HG03280 (cell line): ENCODE data around the gene ATG4C.
"Not testable (repeated sequence)": the region's sequence is repeated elsewhere in the genome, so short reads cannot be mapped to it uniquely, and the experiment has no call there.

Experiments
- ATAC-seq: cut with Tn5 transposase; IDR thresholded peaks from one replicate; pipeline ENCODE4 v1.9.1; 2021; ENCODE audit warnings: mild to moderate bottlenecking, moderate library complexity; ENCODE audit not compliant: unreplicated experiment

Gene ATG4C, protein sequence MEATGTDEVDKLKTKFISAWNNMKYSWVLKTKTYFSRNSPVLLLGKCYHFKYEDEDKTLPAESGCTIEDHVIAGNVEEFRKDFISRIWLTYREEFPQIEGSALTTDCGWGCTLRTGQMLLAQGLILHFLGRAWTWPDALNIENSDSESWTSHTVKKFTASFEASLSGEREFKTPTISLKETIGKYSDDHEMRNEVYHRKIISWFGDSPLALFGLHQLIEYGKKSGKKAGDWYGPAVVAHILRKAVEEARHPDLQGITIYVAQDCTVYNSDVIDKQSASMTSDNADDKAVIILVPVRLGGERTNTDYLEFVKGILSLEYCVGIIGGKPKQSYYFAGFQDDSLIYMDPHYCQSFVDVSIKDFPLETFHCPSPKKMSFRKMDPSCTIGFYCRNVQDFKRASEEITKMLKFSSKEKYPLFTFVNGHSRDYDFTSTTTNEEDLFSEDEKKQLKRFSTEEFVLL

DNA sequence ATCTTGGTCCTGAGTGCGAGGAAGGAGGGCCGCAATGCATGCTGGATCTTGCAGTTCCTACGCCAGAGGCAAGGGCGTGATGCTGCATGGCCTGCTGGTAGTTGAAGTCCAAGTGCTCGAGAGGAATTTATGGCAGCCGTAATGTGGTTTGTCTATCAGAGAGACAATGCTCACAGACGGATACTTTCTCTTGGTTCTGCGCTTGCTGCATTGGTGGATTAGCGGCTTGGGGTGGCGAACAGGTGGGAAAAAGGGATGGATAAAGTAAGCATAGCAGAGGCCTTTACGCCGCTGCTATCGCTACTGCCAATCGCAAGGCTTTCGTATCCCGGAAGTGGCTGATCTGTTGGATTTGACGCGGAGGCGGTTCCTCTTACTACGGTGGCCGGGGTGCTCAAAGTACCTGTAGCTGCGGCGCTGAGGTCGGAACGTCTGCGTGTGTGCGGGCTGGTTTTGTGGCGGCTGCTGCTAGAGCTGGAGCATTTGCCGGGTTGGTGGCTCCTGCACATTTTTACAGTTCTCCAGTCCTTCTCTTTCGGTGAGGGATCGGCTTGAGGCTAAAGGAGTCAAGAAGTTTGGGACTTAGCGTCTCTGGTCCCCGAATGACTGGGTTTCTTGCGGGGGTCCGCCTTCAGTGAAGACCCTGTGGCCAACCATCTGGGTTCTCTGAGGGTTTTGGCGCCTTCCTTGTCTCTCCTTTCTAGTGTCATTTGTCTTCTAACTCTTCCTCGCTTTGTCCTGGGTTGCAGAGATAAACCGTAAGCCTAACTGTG lies at the start of gene ATG4C:
ATG4C (plus strand) TSS at position 397 of the 773 bp plus-strand sequence. CDS start 19,655 bp downstream, outside the sequence.
- ATAC-seq, result peak; percentile 89

DNA sequence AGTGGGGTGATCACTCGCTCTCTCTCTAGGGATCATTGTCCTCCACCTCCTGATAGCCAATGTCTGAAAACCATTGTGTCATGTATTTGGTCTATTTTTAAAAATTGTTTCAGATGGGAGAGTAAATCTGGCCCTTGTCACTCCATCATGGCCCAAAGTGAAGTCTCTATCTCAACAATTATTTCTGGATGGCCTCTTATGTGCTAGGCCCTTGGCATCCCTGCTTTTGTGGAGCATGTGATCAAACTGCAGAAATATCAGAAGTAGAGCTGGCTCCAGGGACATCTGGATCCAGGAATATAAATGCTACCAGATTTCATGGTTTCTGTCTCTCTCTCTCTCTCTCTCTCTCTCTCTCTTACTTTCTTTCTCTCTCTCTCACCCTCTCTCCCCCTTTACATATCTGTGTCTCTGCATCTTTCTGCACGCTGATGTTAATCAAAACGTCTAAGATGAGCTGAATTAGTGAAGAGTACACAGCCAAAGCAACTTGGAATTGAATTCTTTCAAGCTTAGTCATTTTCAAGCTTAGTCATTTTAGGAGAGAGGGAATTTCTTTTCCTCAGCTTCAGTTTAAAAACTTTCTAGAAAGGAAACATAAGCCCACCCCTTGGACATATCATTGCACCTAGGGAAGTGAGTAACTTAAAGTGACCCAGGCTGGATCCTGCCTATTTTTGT lies 48.3 kb upstream of the ATG4C start:
- ATAC-seq, result no peak

DNA sequence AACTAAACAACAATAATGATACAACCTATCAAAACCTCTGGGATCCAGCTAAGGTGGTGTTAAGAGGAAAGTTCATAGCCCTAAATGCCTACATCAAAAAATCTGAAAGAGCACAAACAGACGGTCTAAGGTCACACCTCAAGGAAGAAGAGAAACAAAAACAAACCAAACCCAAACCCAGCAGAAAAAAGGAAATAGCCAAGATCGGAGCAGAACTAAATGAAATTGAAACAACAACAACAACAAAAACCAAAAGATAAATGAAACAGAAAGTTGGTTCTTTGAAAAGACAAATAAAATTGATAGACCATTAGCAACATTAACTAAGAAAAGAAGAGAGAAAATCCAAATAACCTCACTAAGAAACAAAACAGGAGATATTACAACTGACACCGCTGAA lies 43.2 kb upstream of the ATG4C start:
- ATAC-seq, result not testable (repeated sequence)

DNA sequence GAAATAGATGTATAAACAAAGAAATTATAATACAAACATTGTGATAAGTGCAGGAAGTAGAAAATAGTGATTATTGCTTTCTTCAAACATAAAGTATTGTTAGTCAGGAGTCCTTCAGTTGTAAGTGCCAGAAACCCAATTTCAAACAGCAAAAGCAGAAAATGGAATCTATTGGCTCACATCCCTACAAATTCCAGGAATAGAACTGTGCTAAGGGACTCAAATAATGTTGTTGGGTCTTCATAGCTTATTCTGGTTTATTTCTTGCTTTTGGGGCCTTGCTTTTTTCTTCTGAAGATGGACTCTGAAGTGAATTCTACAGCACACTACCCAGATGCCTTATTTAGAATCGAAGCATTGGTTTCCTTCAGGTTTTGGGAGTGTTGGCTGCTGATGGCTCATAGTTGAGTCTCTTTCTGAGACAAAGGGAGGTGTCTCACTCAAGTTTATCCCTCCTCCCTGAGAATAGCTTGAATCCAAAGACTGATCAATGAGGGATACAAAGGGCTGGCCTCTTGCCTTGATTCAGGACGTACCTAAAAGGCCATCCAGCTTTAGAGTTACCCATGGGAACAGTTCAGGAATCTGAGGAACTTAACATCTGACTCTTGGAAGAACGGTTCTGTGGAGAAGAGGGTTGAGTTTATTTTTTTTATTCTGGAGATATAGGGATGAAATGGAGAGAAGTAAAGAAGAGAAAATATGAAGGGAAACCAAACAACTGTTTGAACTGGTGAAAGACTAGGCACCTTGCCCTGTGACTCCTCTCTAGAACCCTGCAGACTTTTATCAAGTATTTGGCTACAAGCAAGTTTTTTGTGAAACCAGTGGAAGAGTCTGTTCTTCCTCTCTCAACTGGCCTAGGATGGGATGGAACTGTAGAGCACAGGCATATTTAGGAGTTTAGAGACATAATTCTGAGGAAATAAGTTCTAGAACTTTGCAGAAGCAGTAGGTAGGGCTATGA lies 39.0 kb upstream of the ATG4C start:
- ATAC-seq, result no peak

DNA sequence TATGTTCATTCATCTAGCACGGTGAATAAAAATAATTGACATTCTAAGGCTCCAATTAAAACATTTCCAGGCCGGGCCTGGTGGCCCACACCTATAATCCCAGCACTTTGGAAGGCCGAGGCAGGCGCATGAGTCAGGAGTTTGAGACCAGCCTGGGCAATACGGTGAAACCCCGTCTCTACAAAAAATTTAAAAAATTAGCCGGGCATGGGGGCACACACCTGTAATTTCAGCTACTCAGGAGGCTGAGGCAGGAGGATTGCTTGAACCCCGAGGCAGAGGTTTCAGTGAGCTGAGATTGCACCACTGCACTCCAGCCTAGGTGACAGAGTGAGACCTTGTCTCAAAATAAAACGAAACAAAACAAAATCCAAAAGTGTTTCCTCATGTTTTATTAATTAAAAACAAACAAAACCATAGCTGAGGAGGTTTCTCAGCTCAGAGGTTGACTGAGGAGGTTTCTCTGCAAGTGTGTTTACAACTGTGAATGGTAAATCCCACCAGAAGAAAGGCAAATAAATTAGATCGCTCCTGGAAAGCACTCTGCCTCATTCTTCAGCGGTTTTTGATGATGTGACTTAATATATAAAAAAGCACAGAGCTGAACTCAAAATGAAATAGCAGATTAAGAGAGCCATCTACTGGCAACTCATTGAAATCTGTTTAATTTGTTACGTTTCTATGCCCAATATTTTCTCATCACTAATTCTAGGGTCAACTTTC lies 37.7 kb upstream of the ATG4C start:
- no peak for ATAC-seq

DNA sequence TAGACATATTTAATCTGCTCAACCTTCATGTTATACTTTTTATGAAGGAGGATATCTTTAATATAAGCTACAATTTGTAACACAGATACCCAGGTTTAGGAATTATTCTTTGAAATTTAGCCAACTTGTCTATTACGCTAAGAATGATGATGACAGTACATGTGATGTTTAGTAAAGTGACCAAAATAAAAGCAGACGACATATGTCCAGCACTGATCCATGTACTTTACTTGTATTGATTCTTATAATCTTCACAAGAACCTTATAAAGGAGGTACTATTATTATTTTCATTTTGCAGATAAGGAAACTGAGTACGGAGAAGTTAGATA lies 37.2 kb upstream of the ATG4C start:
- no peak for ATAC-seq

DNA sequence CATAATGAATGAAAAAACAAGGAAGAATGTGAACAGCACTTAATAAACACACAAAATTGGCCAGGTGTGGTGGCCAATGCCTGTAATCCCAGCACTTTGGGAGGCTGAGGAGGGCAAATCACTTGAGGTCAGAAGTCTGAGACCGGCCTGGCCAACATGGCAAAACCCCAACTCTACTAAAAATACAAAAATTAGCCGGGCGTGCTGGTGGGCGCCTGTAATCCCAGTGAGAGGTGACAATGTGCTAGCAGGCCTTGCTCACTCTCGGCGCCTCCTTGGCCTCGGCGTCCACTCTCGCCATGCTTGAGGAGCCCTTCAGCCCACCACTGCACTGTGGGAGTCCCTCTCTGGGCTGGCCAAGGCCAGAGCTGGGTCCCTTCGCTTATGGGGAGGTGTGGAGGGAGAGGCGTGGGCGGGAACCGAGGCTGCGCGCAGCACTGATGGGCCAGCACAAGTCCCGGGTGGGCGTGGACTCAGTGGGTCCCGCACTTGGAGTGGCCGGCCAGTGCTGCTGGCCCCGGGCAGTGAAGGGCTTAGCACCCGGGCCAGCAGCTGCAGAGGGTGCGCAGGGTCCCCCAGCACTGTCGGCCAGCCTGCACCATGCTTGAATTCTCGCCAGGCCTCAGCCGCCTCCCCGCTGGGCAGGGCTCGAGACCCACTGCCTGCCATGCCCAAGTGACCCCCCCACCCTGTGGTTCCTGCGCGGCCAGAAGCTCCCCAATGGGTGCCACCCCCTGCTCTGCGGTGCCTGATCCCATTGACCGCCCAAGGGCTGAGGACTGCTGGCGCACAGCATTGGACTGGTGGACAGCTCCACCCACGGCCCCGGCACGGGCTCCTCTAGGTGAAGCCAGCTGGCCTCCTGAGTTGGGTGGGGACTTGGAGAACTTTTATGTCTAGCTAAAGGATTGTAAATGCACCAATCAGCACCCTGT lies 30.6 kb upstream of the ATG4C start:
- ATAC-seq, result no peak

DNA sequence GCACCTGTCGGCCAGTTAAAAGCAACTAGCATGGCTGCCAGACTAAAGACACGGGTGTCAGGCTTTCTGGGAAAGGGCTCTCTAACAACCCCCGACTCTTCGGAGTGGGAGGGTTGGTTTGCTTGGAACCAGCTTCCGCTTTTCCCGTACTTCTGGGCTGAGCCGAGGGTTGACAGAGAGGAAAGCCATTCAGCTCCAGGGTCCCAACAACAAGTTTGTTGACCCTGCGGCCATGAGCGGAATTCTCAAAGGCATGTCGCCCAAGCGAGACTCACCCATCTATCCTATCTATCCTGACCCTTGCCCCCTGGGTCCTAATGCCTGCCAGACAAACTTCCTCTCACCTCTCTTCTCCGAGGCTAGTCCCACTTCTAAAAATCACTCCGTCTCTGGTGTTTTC lies 29.0 kb upstream of the ATG4C start:
- ATAC-seq, result not testable (repeated sequence)

DNA sequence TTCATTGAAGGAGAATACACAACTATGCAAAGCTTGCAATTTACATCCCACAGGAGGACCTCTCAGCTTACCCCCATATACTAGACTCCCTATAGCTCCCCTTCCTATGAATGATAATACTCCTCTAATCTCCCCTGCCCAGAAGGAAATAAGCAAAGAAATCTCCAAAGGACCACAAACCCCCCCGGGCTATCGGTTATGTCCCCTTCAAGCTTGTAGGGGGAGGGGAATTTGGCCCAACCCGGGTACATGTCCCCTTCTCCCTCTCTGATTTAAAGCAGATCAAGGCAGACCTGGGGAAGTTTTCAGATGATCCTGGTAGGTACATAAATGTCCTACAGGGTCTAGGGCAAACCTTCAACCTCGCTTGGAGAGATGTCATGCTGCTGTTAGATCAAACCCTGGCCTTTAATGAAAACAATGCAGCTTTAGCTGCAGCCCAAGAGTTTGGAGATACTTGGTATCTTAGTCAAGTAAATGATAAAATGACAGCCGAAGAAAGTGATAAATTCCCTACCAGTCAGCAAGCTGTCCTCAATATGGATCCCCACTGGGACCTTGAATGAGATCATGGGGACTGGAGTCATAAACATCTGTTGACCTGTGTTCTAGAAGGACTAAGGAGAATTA lies 27.6 kb upstream of the ATG4C start:
- ATAC-seq, result not testable (repeated sequence)

DNA sequence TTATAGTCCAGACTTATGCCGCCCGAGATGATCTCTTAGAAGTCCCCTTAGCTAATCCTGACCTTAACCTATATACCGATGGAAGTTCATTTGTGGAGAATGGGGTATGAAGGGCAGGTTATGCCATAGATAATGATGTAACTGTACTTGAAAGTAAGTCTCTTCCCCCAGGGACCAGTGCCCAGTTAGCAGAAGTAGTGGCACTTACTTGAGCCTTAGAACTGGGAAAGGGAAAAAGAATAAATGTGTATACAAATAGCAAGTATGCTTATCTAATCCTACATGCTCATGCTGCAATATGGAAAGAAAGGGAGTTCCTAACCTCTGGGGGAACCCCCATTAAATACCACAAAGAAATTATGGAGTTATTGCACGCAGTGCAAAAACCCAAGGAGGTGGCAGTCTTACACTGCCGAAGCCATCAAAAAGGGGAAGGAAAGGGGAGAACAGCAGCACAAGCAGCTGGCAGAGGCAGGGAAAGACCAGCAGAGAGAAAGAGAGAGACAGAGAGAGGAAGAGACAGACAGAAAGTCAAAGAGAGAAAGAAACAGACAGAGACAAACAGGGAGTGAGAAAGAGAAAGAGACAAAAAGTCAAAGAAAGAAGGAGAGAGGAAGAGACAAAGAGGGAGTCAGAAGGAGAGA lies 24.6 kb upstream of the ATG4C start:
- ATAC-seq, result not testable (repeated sequence)

DNA sequence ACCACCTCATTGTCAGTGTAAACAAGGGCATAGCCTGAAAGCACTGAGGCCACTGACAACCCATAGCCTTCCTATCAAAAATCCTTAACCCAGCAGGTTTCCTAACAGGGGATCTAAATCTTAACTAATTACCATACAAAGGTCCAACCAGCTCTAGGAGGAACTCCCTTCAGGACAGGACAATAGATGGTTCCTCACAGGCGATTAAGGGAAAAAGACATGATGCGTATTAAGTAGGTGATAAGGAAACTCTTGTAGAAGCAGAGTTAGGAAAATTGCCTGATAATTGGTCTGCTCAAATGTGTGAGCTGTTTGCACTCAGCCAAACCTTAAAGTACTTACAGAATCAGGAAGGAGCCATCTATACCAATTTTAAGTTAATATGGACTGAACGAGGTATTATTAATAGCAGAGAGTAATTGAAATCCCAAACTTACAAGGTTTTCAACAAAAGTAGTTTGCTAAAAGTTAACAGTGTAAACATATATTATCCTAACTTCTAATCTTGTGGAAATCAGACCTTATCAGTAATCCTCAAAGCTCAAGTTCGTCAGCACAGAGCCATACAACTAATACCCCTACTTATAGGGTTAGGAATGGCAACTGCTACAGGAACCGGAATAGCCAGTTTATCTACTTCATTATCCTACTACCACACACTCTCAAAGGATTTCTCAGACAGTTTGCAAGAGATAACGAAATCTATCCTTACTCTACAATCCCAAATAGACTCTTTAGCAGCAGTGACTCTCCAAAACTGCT lies 23.7 kb upstream of the ATG4C start:
- ATAC-seq, result not testable (repeated sequence)

DNA sequence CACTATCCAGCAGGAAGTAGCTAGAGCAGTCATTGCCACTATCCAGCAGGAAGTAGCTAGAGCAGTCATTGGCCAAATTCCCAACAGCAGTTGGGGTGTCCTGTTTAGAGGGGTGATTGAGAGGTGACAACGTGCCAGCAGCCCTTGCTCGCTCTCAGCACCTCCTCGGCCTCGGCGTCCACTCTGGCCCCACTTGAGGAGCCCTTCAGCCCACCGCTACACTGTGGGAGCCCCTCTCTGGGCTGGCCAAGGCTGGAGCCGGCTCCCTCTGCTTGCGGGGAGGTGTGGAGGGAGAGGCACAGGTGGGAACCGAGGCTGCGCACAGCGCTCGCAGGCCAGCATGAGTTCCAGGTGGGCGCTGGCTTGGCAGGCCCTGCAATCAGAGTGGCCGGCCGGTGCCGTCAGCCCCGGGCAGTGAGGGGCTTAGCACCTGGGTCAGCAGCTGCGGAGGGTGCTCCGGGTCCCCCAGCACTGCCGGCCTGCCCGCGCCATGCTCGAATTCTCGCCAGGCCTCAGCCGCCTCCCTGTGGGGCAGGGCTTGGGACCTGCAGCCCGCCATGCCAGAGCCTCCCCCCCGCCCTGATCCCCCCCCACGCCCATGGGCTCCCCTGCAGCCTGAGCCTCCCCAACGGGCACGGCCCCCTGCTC lies 22.6 kb upstream of the ATG4C start:
- not testable (repeated sequence) for ATAC-seq

DNA sequence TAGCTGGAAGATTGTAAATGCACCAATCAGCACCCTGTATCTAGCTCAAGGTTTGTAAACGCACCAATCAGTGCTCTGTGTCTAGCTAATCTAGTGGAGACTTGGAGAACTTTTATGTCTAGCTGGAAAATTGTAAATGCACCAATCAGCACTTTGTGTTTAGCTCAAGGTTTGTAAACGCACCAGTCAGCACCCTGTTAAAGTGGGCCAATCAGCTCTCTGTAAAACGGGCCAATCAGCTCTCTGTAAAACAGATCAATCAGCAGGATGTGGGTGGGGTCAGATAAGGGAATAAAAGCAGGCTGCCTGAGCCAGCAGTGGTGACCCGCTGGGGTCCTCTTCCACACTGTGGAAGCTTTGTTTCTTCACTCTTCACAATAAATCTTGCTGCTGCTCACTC lies 21.9 kb upstream of the ATG4C start:
- not testable (repeated sequence) for ATAC-seq

DNA sequence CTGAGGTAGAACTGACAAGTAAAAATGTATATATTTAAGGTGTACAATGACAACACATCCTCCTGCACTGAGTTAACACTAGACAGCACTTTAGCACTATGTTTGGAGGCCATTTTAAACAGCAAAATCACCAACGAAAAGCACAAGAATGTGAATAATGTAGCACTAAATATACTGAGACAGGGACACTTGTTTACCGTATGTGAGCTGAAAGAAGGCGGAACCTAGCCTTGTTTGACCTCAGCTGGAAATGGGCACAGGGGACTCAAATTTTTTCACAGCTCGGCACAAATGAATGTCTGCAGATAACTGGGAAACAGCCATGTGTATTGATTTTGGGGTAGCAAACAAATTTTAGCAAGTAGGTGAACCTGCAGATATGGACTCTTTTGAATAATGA lies 18.0 kb upstream of the ATG4C start:
- ATAC-seq, result no peak

DNA sequence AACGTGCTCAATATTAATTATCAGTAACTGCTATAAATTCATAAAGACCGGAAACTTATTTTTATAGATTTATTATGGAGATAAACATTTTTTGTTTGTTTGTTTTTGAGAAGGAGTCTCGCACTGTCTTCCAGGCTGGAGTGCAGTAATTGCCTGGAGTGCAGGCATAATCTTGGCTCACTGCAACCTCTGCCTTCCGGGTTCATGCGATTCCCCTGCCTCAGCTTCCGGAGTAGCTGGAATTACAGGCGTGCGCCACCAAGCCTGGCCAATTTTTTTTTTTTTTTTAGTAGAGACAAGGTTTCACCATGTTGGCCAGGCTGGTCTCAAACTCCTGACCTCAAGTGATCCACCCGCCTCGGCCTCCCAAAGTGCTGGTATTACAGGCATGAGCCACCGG lies 15.4 kb upstream of the ATG4C start:
- ATAC-seq, result not testable (repeated sequence)

DNA sequence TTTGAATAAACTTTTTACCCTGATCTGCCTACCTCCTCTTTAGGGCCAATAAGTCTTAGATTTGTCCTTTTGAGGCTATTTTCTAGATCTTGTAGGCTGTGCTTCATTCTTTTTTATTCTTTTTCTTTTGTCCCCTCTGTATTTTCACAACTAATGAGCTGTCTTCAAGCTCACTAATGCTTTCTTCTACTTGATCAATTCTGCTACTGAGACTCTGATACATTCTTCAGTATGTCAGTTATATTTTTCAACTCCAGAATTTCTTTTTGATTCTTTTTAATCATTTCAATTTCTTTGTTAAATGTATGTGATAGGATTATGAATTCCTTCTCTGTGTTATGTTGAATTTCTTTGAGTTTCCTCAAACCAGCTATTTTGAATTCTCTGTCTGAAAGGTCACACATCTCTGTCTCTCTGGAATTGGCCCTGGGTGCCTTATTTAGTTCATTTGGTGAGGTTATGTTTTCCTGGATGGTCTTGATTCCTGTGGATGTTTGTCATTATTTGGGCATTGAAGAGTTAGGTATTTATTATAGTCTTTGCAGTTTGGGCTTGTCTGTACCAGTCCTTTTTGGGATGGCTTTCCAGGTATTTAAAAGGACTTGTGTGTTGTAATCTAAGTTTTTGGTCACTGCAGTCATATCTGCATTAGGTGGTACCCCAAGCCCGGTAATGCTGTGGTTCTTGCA lies 11.2 kb upstream of the ATG4C start:
- no peak for ATAC-seq
